ENCODE data around the gene SFMBT2.

SFMBT2 gene

DNA sequence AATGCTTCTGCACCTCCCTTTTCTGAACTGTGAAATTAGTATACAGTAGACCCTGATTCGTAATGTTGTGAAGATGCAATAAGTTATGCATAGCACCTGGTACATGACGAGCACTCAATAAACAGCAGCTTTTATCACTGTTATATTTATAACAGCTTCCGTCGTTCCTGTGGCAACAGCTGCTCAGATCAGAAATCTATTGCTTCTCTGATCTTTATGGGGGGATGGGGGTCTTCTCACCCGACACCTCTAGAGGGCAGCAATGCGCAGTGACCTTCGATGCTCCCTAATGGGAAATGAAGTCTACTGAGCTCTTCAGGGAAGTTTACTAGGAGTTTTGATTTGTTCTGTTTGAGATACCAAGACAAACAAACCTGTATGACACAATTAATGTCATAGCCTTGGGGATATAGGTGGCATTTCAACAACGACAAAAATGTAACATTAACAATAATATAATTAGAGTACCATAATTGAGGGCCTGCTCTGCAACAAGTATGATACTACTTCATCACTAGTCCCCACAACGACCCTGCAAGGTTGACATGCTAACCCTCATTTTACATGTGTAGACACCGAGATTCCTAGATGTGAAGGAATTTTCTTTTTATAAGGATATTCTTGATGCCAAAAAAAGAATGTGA, 289.6 kb downstream of the SFMBT2 start:
- TF ChIP-seq, protein P1, sequence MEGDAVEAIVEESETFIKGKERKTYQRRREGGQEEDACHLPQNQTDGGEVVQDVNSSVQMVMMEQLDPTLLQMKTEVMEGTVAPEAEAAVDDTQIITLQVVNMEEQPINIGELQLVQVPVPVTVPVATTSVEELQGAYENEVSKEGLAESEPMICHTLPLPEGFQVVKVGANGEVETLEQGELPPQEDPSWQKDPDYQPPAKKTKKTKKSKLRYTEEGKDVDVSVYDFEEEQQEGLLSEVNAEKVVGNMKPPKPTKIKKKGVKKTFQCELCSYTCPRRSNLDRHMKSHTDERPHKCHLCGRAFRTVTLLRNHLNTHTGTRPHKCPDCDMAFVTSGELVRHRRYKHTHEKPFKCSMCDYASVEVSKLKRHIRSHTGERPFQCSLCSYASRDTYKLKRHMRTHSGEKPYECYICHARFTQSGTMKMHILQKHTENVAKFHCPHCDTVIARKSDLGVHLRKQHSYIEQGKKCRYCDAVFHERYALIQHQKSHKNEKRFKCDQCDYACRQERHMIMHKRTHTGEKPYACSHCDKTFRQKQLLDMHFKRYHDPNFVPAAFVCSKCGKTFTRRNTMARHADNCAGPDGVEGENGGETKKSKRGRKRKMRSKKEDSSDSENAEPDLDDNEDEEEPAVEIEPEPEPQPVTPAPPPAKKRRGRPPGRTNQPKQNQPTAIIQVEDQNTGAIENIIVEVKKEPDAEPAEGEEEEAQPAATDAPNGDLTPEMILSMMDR (IDR thresholded peaks at IDR 0.05), result peak; percentile 76

DNA sequence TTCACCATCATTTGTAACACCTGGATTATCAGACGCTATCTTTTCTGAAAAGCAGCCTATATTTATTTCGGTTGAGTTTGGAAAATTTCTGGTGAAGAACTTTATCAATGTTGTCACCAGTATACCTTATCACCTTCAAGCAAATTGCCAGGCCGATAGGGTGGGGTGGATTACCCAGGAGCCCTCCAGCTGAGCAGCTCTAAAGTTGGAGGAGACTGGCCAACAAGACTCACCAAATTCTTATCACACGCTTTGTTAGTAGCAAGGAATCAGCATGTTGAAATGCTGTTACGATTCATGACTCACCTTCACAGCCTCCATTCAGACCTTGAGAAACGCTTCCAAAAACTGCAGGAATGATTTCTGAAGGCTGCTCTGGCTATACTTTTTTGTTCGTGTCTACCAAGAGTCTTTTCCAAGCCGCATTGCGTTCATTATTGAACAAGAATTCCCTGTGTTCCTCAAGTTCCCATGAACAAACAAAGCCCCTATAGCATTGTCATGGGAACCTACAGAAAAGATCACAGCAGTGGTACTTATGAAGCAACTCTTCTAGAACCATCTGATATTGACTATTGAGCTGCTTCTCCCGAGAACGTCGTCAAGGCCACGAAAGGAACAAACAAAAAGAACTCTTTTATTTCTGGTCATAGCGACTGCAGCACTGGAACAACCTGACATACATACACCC, 291.4 kb downstream of the SFMBT2 start:
- TF ChIP-seq, protein P1 (IDR thresholded peaks at IDR 0.05), result no peak

DNA sequence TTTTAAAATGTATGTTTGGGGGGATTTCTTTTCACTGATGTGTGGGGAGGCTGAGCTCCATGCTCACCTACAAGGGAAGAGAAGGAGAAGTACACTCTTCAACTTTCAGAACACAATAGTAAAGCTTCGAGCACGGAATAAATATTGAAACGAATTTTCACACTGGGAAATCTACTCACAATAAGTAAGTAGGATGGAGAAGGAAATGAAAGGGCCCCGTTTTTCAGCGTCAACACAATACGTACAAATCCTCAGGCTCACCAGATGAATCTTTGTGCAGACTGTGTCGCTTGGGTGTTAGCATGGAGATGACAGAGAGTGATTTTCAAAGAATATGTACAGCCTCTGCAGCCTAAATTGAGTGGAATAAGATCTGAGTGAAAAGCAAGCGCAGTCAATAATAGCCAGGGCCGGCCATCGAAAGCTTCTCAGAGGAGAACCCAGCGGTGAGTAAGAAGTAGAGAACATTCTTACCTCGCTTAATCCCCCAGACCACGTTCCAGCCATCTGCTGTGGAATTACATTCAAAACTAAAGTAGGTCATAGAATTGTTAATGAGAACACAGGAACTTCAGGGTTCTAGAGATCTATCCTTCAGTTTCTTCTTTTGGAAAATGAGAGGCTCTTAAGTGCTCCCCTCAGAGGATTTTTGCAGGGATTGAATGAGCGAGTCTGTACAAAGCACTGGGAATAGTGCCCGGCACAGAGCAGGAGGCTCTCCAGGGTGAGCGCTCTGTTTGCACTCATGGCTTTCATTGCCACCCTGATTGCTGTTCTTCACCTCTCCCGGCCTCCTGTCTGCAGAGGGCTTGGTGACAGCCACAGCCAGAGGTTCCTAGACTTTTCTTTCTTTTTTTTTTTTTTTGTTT, 292.8 kb downstream of the SFMBT2 start:
- TF ChIP-seq, protein P1 (IDR thresholded peaks at IDR 0.05), result no peak

DNA sequence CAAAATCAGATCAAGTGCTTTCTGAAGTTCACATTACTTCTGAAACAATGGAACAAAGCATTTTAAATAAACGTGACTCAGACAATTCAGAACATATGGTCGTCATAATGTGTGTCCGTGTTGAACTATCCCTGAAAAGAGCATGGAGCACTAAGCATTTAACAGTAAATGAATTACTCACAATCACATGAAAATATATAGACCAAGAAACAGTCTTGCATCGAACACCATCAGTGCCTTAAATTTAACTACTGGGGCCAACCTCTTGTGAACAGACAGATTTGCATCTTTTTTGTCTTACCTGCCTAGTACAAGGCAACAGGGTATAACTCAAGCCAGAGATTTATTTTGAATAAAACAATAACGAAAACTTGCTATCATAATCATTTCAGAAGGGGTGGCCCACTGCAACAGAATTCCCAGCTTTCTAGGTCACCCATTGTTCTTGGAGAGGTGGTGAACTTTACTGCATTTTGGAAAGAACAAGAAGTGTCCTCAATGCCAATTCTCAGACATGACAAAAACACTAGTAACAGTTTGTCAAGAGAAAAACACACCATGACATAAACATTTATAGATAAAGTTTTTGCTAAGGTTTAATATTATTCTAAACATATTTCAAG, 293.5 kb downstream of the SFMBT2 start:
- TF ChIP-seq, protein P1 (IDR thresholded peaks at IDR 0.05), result no peak

DNA sequence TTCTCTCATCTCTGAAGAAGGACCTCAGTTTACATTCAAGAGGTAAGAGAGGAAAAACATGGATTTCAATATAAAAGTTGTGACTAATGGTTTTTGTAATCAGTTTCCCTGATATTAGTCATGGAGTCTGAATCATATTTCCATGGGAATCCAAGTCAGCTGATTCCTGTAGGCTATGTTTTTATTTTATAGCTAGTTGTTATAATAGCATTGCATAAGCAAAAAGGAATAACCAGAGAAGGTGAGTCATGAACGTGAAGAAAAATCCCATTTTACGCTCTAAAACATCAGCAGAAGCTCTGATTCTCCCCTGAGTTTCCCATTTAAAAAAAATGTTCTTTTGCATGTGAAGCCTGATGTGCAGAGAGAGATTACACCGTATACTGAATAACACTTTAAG, 299.3 kb downstream of the SFMBT2 start:
- TF ChIP-seq, protein P1 (IDR thresholded peaks at IDR 0.05), result no peak

- TF ChIP-seq, protein P1 (IDR thresholded peaks at IDR 0.05), result no peak
Measured at GRCh38 chr10:7111089-7111488, 299.7 kb downstream of the SFMBT2 start.

Measured in LNCAP (cell line).